ENCODE results near the gene CACNG4. TPM values are rescaled to one million over a fixed set of nuclear protein-coding genes. Genes with fewer than 3 reads are reported as not detected.
"Not testable (repeated sequence)": the region's sequence is repeated elsewhere in the genome, so short reads cannot be mapped to it uniquely, and the experiment has no call there.

CACNG4 gene
- total RNA-seq, 1 experiment from 2014 or later = not detected

- TF ChIP-seq, protein P1, sequence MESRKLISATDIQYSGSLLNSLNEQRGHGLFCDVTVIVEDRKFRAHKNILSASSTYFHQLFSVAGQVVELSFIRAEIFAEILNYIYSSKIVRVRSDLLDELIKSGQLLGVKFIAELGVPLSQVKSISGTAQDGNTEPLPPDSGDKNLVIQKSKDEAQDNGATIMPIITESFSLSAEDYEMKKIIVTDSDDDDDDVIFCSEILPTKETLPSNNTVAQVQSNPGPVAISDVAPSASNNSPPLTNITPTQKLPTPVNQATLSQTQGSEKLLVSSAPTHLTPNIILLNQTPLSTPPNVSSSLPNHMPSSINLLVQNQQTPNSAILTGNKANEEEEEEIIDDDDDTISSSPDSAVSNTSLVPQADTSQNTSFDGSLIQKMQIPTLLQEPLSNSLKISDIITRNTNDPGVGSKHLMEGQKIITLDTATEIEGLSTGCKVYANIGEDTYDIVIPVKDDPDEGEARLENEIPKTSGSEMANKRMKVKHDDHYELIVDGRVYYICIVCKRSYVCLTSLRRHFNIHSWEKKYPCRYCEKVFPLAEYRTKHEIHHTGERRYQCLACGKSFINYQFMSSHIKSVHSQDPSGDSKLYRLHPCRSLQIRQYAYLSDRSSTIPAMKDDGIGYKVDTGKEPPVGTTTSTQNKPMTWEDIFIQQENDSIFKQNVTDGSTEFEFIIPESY (IDR thresholded peaks at IDR 0.05; ENCODE audit: extremely low read depth, insufficient replicate concordance, low read length) = no peak
- no peak for TF ChIP-seq EZH2phosphoT487 (IDR thresholded peaks at IDR 0.05; ENCODE audit: borderline replicate concordance)
- no peak for TF ChIP-seq TCF7L2 (IDR thresholded peaks at IDR 0.05; ENCODE audit: borderline replicate concordance, extremely low read depth, insufficient read depth, insufficient read length)
- no peak for TF ChIP-seq CEBPB (IDR thresholded peaks at IDR 0.05; ENCODE audit: low read depth)
Observed at GRCh38 chr17:66971730-66972441, 7.4 kb downstream of the CACNG4 start (continued).

GRCh38 chr17:66972442-66972830, 7.9 kb downstream of the CACNG4 start:
- H3K27ac ChIP-seq (ENCODE audit: low read depth, low read length); H3K79me2 ChIP-seq (ENCODE audit: insufficient read depth, low read length); H3K9ac ChIP-seq (ENCODE audit: low read length); H3K4me1 ChIP-seq (ENCODE audit: control insufficient read depth in 1 of 2, insufficient read depth in 2 of 2, low read length in 2 of 2); H3K4me2 ChIP-seq (ENCODE audit: low read length); H3K36me3 ChIP-seq (ENCODE audit: control insufficient read depth in 1 of 2, insufficient read depth in 2 of 2, low read length in 2 of 2); H3K9me3 ChIP-seq (ENCODE audit: control insufficient read depth in 1 of 2, insufficient read depth in 1 of 2, low read depth in 1 of 2, low read length in 2 of 2); H4K20me1 ChIP-seq (ENCODE audit: insufficient read depth); RAD21 ChIA-PET (ENCODE audit: low non-redundant PET in 1 of 2, low total read pairs in 2 of 2, uncharacterized antibody in 2 of 2, unreplicated experiment in 2 of 2); BruUV-seq (replicated peaks); DNase-seq (ENCODE audit: low read depth, low spot score); H3K27me3 ChIP-seq (ENCODE audit: insufficient read depth, low read length); intact Hi-C loops (cut with micrococcal nuclease); H3K9me2 ChIP-seq (ENCODE audit: insufficient read depth); POLR2A ChIA-PET; H3K4me3 ChIP-seq (replicated peaks in 1 of 2; ENCODE audit: low read depth in 1 of 2, low read length in 2 of 2); H2AFZ ChIP-seq (ENCODE audit: low read depth, low read length, poor library complexity, severe bottlenecking); ATAC-seq: not testable (repeated sequence)
- CTCF ChIA-PET = interaction anchor here (1.3 to 1.4 kb wide), 2 partner anchors 55 to 57 kb away, joined by 3 to 4 read pairs; no protein-coding TSS in a partner anchor

Measured in HCT116 (cell line).